Esophagus muscularis mucosa (tissue), 3 donors: Measurements from ENCODE around the gene USF1.

Source experiments
- POLR2AphosphoS5 ChIP-seq, 2 donors: sonication (generic); formaldehyde crosslinking; IDR thresholded peaks; one replicate each; pipeline ENCODE4 v1.6.1; 2017; ENCODE audit warnings: antibody characterized with exemption in 2 of 2
- TF ChIP-seq, protein P1 (sequence below), 3 experiments: fragments of 200-600 bp in 2 of 3; fragments of 450-650 bp in 1 of 3; sonication (generic) in 2 of 3; IDR thresholded peaks; one replicate each; pipeline ENCODE4 v1.5.1; 2017 to 2019; ENCODE audit warnings: antibody characterized with exemption in 3 of 3, mild to moderate bottlenecking in 2 of 3, moderate library complexity in 1 of 3

DNA sequence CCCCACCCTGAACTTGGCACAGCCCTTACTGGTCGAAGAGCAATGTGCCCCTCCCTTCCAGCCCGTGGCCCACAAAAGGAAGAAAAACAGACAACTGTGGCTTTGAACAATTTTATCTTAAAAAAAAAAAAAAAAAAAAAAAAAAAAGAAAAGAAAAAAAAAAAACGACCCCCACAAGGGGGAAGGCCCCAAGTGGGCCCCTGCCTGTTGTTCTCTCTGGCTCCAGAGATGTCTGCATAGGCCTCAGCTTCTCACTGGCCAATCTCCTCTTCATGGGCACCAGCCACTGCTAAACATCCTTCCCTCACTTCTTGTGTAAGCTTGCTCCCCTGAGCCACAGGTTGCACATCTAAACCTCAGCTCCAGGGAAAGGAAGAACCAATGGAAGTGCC is 6.6 kb downstream of the USF1 start:
- TF ChIP-seq POLR2AphosphoS5 (IDR thresholded peaks at IDR 0.05): no peak
- TF ChIP-seq, protein P1, sequence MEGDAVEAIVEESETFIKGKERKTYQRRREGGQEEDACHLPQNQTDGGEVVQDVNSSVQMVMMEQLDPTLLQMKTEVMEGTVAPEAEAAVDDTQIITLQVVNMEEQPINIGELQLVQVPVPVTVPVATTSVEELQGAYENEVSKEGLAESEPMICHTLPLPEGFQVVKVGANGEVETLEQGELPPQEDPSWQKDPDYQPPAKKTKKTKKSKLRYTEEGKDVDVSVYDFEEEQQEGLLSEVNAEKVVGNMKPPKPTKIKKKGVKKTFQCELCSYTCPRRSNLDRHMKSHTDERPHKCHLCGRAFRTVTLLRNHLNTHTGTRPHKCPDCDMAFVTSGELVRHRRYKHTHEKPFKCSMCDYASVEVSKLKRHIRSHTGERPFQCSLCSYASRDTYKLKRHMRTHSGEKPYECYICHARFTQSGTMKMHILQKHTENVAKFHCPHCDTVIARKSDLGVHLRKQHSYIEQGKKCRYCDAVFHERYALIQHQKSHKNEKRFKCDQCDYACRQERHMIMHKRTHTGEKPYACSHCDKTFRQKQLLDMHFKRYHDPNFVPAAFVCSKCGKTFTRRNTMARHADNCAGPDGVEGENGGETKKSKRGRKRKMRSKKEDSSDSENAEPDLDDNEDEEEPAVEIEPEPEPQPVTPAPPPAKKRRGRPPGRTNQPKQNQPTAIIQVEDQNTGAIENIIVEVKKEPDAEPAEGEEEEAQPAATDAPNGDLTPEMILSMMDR (IDR thresholded peaks at IDR 0.05): no peak
